GM12864 (cell line): ENCODE results near the gene WDR76.
A peak's percentile ranks its signal among the peaks of the same experiment; 100 is the strongest.
"Not testable (repeated sequence)": the region's sequence is repeated elsewhere in the genome, so short reads cannot be mapped to it uniquely, and the experiment has no call there.

Experiments used
- DNase-seq: peaks from one replicate; pipeline ENCODE4 v3.0.0-alpha.2; 2011; ENCODE audit warnings: low read depth
- H3K4me3 ChIP-seq: 2 replicates; pipeline ENCODE4 v1.5.1; 2011; ENCODE audit warnings: mild to moderate bottlenecking, low read depth, low read length, control low read depth
- CTCF ChIP-seq: IDR thresholded peaks from 2 replicates; pipeline ENCODE4 v1.5.1; 2011; ENCODE audit warnings: low read depth, mild to moderate bottlenecking, moderate library complexity, low read length, control low read depth, inconsistent platforms; ENCODE audit errors: missing control alignments

The WDR76 gene

GRCh38 chr15:43800286-43801141 lies 26.3 kb upstream of the WDR76 start, which contains the start of gene HYPK:
HYPK (plus strand) TSS chr15:43800599; CDS start chr15:43800623, 24 bp downstream.
- no peak for TF ChIP-seq CTCF
- DNase-seq, result no peak
- H3K4me3 ChIP-seq, result peak within 1 kb of the TSS; percentile 78

GRCh38 chr15:43802676-43803075 lies 24.1 kb upstream of the WDR76 start:
- not testable (repeated sequence) for DNase-seq, H3K4me3 ChIP-seq

- no peak for DNase-seq
- H3K4me3 ChIP-seq, result no peak overlapping the region
- no peak for TF ChIP-seq CTCF
These were observed 18.3 kb upstream of the WDR76 start for GRCh38 chr15:43808435-43808950.

- H3K4me3 ChIP-seq, result no peak overlapping the region
- no peak for TF ChIP-seq CTCF
- no peak for DNase-seq
These were observed 17.7 kb upstream of the WDR76 start for GRCh38 chr15:43808960-43809678.

- not testable (repeated sequence) for DNase-seq, H3K4me3 ChIP-seq
These were observed 11.7 kb upstream of the WDR76 start for GRCh38 chr15:43815064-43815463.

GRCh38 chr15:43821505-43821904 lies 5.3 kb upstream of the WDR76 start:
- TF ChIP-seq CTCF, result no peak
- no peak overlapping the region for H3K4me3 ChIP-seq
- no peak for DNase-seq

- DNase-seq, result peak; percentile 96
- no peak for TF ChIP-seq CTCF
- H3K4me3 ChIP-seq, result peak within 1 kb of the TSS; percentile 100
These were observed 2.2 kb upstream of the WDR76 start, which contains the start of gene MFAP1 for GRCh38 chr15:43824302-43825246. MFAP1 (minus strand) TSS chr15:43824690; CDS start chr15:43824569, 121 bp downstream.

GRCh38 chr15:43825305-43825704 lies 1.5 kb upstream of the WDR76 start:
- not testable (repeated sequence) for DNase-seq, H3K4me3 ChIP-seq
